ENCODE measurements around the gene PAN3.

The PAN3 gene

GRCh38 chr13:28299916-28300315 lies 161.6 kb downstream of the PAN3 start:
- in situ Hi-C loops (cut with MboI; ENCODE audit: low sequenced_read_pairs), result loop anchor here (25.0 kb wide), 2 partner anchors 337 to 487 kb away; no protein-coding TSS in a partner anchor

GRCh38 chr13:28301839-28302238 lies 163.5 kb downstream of the PAN3 start:
- in situ Hi-C loops (cut with MboI; ENCODE audit: low sequenced_read_pairs), result loop anchor here (25.0 kb wide), 2 partner anchors 335 to 485 kb away; no protein-coding TSS in a partner anchor

DNA sequence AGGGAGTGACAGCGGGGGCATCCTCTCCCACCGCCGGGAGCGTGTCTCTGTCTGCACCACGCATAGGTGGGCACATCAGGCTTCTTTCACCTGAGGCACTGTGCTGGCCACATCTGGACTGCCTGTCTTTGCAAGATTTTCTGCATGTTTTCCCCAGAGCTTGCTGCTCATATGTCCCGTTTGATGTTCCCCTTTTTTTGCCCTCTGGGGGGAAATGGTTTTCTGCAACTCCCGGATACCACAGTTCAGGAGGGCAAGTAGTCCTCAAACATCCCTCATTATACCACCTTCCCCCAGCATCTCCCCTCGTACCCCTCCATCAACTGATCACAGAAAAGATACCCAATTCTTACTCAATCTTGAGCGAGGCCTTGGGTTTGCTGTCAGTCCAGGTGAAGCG lies 168.0 kb downstream of the PAN3 start:
- in situ Hi-C loops (cut with MboI; ENCODE audit: low sequenced_read_pairs), result loop anchor here (25.0 kb wide), 2 partner anchors 331 to 481 kb away; no protein-coding TSS in a partner anchor

DNA sequence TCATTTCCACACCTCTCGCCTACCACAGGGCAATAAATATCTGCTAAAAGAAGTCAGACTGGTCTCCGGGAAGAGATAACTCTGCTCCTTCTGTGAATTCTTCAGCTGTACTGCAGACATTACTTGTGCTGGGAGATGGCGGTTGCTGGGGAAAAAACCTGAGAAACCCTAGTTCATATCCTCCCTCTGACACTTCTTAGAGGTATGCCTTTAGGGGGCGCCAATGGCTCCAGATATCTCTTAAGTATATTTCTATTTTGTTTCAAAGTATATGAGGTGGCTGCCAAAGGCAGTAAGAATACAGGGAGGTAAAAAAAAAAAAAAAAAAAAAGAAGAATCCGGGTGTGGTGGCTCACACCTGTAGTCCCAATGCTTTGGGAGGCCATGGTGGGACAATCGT lies 175.2 kb downstream of the PAN3 start:
- in situ Hi-C loops (cut with MboI; ENCODE audit: low sequenced_read_pairs), result loop anchor here (25.0 kb wide), 2 partner anchors 324 to 474 kb away; no protein-coding TSS in a partner anchor

GRCh38 chr13:28314879-28315278 lies 176.5 kb downstream of the PAN3 start:
- in situ Hi-C loops (cut with MboI; ENCODE audit: low sequenced_read_pairs), result loop anchor here (25.0 kb wide), 2 partner anchors 322 to 472 kb away; no protein-coding TSS in a partner anchor

GRCh38 chr13:28316129-28316528 lies 177.8 kb downstream of the PAN3 start:
- in situ Hi-C loops (cut with MboI; ENCODE audit: low sequenced_read_pairs), result loop anchor here (25.0 kb wide), 2 partner anchors 321 to 471 kb away; no protein-coding TSS in a partner anchor

DNA sequence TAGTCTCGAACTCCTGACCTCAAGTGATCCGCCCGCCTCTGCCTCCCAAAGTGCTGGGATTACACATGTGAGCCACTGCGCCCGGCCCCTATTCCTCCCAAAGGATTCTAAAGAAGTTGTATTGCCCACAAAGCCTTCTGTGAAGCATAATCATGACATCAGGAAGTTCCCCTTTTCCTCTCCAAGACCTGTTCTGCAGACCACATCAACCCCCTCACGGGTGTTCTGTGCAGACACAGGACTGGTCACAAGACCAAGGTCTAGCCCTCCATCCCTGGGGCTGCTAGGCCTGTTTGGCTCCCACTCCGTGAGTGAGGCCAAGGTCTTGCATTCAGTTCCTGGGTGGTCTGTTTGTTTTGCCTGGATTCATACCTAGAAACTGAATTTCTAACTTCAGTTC lies 178.5 kb downstream of the PAN3 start:
- in situ Hi-C loops (cut with MboI; ENCODE audit: low sequenced_read_pairs), result loop anchor here (25.0 kb wide), 2 partner anchors 320 to 470 kb away; no protein-coding TSS in a partner anchor

GRCh38 chr13:28318496-28318895 lies 180.2 kb downstream of the PAN3 start:
- in situ Hi-C loops (cut with MboI; ENCODE audit: low sequenced_read_pairs), result loop anchor here (25.0 kb wide), 2 partner anchors 319 to 469 kb away; no protein-coding TSS in a partner anchor

- in situ Hi-C loops (cut with MboI; ENCODE audit: low sequenced_read_pairs), result loop anchor here (25.0 kb wide), 2 partner anchors 318 to 468 kb away; no protein-coding TSS in a partner anchor
These were observed 181.2 kb downstream of the PAN3 start for GRCh38 chr13:28319528-28319927.

DNA sequence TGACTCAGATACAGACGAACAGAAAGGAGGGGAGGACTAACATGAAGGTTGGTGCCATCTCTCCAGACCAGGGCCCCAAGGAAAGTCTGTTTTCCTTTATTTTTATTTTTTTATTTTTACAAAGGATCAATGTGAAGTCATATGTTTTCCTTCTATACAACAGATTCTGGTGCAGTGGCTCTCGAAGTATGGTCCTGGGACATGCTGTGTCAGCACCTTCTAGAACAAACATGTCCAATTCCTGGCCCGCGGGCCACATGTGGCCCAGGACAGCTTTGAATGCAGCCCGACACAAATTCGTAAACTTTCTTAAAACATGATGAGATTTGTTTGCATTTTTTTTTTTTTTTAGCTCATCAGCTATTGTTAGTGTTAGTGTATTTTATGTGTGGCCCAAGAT lies 181.9 kb downstream of the PAN3 start:
- in situ Hi-C loops (cut with MboI; ENCODE audit: low sequenced_read_pairs), result loop anchor here (25.0 kb wide), 2 partner anchors 317 to 467 kb away; no protein-coding TSS in a partner anchor

GRCh38 chr13:28320884-28321574 lies 182.7 kb downstream of the PAN3 start:
- in situ Hi-C loops (cut with MboI; ENCODE audit: low sequenced_read_pairs), result loop anchor here (25.0 kb wide), 2 partner anchors 316 to 466 kb away; no protein-coding TSS in a partner anchor

GRCh38 chr13:28321756-28322155 lies 183.4 kb downstream of the PAN3 start:
- in situ Hi-C loops (cut with MboI; ENCODE audit: low sequenced_read_pairs), result loop anchor here (25.0 kb wide), 2 partner anchors 316 to 466 kb away; no protein-coding TSS in a partner anchor

DNA sequence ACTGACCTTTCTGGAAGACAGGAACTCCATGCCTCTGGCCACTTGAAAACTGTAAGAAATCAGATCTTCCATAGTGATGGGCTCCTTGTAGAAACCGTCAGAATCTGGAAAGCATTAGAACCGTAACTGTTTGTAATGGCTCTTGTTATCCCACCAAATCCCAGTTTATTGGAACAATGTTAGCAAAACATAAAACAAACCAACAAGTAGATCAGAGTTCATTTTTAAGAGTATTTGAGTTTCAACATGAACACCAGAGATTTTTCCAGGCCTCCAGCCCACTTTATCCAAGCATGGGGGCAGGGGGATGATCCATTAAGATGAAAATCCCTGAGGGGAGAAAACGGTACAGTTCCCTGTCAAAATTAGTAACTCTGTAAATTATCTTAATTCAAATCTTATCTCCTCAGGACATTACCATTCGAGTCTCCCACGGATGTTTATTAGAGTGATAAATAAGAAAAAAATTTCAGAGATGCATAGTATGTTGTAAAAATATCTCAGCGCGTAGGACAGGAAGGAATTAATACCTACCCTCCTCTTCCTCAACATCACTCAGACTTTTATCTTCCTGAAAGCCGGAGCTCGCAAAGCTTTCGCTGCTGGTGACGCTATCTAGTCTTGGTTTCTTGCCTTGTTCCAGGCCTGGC lies 184.0 kb downstream of the PAN3 start:
- in situ Hi-C loops (cut with MboI; ENCODE audit: low sequenced_read_pairs), result loop anchor here (25.0 kb wide), 2 partner anchors 315 to 465 kb away; no protein-coding TSS in a partner anchor

DNA sequence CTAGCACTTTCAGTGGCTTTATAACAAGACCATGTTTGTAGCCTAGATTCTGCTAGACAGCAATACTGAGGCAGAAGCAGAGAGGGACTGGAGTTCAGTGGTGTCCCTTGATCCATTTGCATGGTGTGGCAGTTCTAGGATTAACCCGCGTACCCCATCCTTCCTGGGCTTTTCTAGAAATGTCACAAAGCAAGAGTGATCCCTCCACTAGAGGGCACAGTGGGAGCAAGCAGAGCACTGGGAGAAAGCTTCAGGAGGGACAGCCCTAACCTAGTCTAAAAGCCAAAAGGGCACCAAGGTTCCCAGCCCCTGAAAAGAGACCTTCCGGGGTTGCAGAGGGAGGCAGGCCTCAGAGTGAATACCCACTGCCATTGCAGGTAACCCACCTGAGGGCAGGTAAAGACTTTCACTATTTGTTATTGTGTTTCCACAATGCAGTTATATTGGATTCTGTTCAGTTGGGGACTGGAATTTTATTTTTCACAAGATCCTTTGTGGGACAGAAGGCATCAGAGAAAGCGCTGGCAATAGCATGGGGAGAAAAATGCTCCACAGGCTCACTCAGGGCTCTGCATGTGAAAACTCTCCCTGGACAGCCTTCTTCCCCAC lies 185.9 kb downstream of the PAN3 start:
- in situ Hi-C loops (cut with MboI; ENCODE audit: low sequenced_read_pairs), result loop anchor here (25.0 kb wide), 2 partner anchors 313 to 463 kb away; no protein-coding TSS in a partner anchor

- in situ Hi-C loops (cut with MboI; ENCODE audit: low sequenced_read_pairs), result no loop called here
These were observed 186.7 kb downstream of the PAN3 start for GRCh38 chr13:28325022-28325421.

DNA sequence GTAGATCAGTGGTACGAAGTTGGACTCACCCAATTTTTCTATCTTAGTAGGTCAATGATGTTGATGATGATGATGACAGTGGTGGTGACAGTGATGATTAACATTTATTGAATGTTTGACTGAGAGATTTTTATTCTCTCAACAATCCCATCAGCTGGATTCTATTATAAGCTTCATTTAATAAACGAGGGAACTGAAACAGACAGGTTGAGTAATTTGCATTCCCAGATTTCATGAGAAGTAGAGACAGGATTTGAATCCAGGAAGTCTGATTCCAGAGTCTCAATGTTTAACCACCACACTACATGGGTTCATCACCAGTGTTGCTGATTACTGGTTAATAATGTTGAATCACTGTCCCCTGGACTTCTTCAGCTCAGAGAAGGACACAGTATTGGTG lies 187.7 kb downstream of the PAN3 start:
- in situ Hi-C loops (cut with MboI; ENCODE audit: low sequenced_read_pairs), result no loop called here

GRCh38 chr13:28327373-28328270 lies 189.3 kb downstream of the PAN3 start:
- in situ Hi-C loops (cut with MboI; ENCODE audit: low sequenced_read_pairs), result no loop called here

DNA sequence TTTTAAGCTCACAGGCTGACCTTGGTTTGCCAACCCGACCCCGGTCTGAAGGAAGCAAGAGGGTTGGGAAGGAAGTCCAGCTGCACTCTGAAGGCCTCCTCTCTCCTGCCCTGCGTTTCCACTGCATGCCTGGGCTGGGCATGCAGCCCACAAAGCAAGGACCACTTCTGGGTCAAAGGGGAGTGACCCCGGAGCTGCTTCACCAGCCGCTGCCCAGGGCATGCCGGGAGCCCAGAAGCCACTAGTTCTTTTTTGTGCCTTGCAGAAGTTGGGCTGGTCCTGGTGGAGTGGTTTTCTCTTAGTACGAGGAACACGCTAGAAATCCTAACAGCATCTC lies 189.9 kb downstream of the PAN3 start:
- in situ Hi-C loops (cut with MboI; ENCODE audit: low sequenced_read_pairs), result no loop called here

DNA sequence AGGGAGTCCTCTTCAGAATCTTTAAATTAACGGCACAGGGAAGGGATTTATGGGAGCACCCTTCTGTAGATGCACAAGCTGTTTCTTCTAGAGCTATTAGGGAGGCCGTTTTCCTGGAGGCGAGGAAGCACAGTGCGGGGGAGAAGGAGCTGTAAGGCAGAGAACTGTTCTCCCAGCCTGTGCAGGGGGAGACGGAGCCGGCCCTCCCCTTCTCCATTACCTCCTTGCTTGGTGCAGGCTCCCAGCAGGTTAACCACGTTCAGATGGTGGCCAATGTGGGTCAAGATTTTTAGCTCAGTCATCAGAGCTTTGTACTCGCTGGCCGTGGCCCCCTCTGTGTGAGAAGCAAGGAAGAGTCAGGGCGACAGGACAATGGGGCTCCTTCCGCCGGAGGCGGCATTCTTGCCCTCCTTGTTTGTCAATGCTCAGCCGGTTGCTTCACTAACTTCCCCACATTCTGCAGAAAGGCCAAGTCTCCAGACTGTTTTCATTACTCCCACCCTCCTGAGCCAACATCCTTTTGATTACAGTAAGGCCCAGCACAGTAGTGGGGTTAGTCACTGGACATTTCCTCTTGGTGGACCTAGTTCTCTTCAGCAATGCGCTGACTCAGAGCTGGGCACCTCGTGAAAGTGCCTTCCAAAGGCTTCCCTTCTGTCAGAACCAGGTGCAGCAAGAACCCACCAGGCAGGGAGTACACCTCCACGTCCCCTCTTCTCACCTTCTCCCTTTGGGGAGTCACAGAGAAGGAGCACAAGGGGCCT lies 191.2 kb downstream of the PAN3 start:
- in situ Hi-C loops (cut with MboI; ENCODE audit: low sequenced_read_pairs), result no loop called here
